Activated CD8-positive, alpha-beta T cell treated with anti-CD3 and anti-CD28 coated beads for 36 hours (primary cell): Measurements from ENCODE around the gene PRKN. TPM values are rescaled to one million over a fixed set of nuclear protein-coding genes. Genes with fewer than 3 reads are reported as not detected.

Source experiments
- ATAC-seq: fragments of 200-7000 bp; cut with Tn5 transposase; one replicate; pipeline ENCODE4 v1.10.0; 2021; ENCODE audit warnings: mild to moderate bottlenecking, moderate library complexity
- CTCF ChIA-PET: fragments of 350-600 bp; sonication (Branson Sonifier 250); formaldehyde crosslinking; loops from one replicate; lab custom pipeline; 2021; ENCODE audit warnings: antibody characterized with exemption; lab: Charles Lee
- POLR2A ChIA-PET: fragments of 350-600 bp; sonication (Branson Sonifier 250); formaldehyde crosslinking; loops from one replicate; lab custom pipeline; 2021; ENCODE audit warnings: antibody characterized with exemption; lab: Charles Lee
- DNase-seq: peaks from one replicate; pipeline ENCODE4 v3.0.0-alpha.2; 2020
- H3K27ac Mint-ChIP-seq: one replicate; pipeline ENCODE4 v1.8.0; 2021; ENCODE audit warnings: mild to moderate bottlenecking, mixed read lengths
- H3K27me3 Mint-ChIP-seq: one replicate; pipeline ENCODE4 v1.8.0; 2021; ENCODE audit warnings: mixed read lengths
- H3K36me3 Mint-ChIP-seq: one replicate; pipeline ENCODE4 v1.8.0; 2021; ENCODE audit warnings: low read depth, mixed read lengths
- H3K4me1 Mint-ChIP-seq: one replicate; pipeline ENCODE4 v1.8.0; 2021; ENCODE audit warnings: low read depth, mixed read lengths
- H3K4me3 Mint-ChIP-seq: one replicate; pipeline ENCODE4 v1.8.0; 2021; ENCODE audit warnings: mild to moderate bottlenecking, moderate library complexity, mixed read lengths
- H3K9me3 Mint-ChIP-seq: one replicate; pipeline ENCODE4 v1.8.0; 2021; ENCODE audit warnings: mixed read lengths
- intact Hi-C: fragments of 100-400 bp; cut with micrococcal nuclease; formaldehyde crosslinking; loops from one replicate; pipeline ENCODE4 v1.10.0; 2022
- total RNA-seq, 2 experiments: library from RNA; stranded (reverse); gene quantifications; one replicate each; pipeline ENCODE4 v1.2.3, GENCODE V29; 2021
- TF ChIP-seq, protein P1 (sequence below): fragments of 200-600 bp; IDR thresholded peaks from one replicate; pipeline ENCODE4 v1.8.0; 2022; ENCODE audit warnings: antibody characterized with exemption, mild to moderate bottlenecking

Gene PRKN
- total RNA-seq, 2 experiments from 2014 or later = 1.2 to 1.4 TPM

DNA sequence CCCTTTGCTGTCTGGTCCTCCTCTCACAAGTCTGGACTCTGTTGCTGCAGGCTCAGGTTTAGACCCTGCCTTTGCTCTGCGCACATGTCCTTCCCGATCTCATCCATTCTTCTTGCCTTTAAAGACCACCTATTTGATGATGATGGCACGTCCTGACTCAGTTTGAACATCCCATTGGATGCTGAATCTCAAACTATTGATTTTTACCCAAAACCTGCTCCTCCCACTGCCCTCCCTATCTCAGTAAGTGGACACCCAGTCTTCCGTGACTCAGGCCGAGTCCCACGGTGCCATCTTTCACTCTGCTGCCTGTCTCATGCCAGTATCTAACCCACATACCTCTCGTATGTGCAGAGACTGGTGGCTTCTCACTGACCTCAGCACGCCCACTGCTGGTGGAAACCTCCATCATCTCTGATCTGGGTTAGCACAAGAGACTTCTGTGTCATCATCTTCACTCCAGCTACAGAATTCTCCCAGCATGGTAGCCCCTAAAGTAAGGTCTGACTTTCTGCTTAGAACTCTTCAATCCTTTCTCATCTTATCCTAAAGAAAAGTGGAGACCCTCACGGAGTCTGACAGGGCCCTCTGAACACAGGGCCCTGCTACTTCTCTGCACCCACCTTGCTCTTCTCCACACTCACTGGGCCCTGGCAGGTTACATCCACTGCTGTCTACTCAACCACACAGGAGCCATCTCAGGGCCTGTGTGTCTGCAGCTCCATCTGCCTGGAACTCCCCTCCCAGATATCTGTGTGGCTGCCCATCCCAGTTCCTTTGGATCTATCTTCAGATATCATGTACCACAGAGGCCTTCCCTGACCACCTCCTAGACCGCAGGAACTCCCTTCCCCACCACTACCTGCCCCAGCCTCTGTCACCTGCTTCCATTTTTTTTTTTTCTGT is 1066.6 kb downstream of the PRKN start:
- peaks cover 5% of the 10 kb centered on the region for H3K9me3 Mint-ChIP-seq
- POLR2A ChIA-PET = no interaction called here
- no peak overlapping the region for H3K27ac Mint-ChIP-seq
- no peaks in the 10 kb centered on the region for H3K36me3 Mint-ChIP-seq
- no peaks in the 10 kb centered on the region for H3K27me3 Mint-ChIP-seq
- CTCF ChIA-PET = no interaction called here
- ATAC-seq (no peak), DNase-seq (peak; percentile 19)
- H3K4me1 Mint-ChIP-seq = no peaks in the 10 kb centered on the region
- intact Hi-C loops = no loop called here
- TF ChIP-seq, protein P1, sequence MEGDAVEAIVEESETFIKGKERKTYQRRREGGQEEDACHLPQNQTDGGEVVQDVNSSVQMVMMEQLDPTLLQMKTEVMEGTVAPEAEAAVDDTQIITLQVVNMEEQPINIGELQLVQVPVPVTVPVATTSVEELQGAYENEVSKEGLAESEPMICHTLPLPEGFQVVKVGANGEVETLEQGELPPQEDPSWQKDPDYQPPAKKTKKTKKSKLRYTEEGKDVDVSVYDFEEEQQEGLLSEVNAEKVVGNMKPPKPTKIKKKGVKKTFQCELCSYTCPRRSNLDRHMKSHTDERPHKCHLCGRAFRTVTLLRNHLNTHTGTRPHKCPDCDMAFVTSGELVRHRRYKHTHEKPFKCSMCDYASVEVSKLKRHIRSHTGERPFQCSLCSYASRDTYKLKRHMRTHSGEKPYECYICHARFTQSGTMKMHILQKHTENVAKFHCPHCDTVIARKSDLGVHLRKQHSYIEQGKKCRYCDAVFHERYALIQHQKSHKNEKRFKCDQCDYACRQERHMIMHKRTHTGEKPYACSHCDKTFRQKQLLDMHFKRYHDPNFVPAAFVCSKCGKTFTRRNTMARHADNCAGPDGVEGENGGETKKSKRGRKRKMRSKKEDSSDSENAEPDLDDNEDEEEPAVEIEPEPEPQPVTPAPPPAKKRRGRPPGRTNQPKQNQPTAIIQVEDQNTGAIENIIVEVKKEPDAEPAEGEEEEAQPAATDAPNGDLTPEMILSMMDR = no peak
- H3K4me3 Mint-ChIP-seq = no peak overlapping the region

DNA sequence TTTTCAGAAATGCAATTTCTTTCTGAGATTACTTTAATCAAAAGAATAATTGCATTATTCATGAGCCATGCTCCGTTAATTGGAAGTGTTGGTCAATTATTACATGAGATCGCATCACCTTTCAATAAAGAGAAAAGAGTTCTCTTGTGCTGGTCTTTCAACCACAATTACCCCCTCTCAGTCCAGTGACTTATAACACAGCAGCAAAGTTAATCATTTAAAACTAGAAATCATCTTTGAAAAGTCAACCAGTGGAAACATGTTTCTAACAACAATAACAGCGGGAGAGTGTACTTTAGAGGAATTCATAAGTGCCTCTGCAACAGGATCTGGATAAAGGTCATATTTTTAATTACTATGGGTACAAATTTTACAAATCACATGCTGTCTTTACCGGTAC is 1069.4 kb downstream of the PRKN start:
- Mint-ChIP-seq H3K27me3 (no peaks in the 10 kb centered on the region), H3K36me3 (no peaks in the 10 kb centered on the region), H3K4me3 (no peak overlapping the region), H3K4me1 (no peaks in the 10 kb centered on the region), H3K9me3 (peaks cover 5% of the 10 kb centered on the region), H3K27ac (no peak overlapping the region)
- intact Hi-C loops = no loop called here
- TF ChIP-seq, protein P1 = no peak
- ChIA-PET CTCF (no interaction called here), POLR2A (no interaction called here)
- DNase-seq (no peak), ATAC-seq (no peak)

DNA sequence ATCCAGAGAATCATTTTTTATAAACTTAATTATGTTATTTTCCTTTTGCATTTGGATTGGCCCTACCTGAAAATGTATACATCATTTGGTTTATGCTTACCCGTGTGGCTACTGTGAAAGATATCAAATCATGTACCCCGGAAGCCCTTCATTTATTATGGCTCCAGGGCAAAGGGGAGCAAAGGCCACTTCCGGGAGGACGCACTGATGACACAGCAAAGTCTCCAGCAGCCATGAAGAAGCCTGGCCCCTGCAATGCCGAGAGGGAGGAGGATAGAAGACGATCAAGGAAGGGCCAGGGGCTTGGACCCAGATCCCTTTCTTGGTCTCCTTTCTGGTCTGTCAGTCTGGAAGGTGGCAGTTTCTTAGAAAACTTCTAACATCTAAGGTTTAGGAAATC is 1073.4 kb downstream of the PRKN start:
- intact Hi-C loops = no loop called here
- ATAC-seq (no peak), DNase-seq (no peak)
- Mint-ChIP-seq H3K9me3 (no peaks in the 10 kb centered on the region), H3K36me3 (no peaks in the 10 kb centered on the region), H3K27me3 (no peaks in the 10 kb centered on the region), H3K4me1 (no peaks in the 10 kb centered on the region), H3K27ac (no peak overlapping the region), H3K4me3 (no peak overlapping the region)
- POLR2A ChIA-PET = no interaction called here
- TF ChIP-seq, protein P1 = no peak
- CTCF ChIA-PET = no interaction called here

DNA sequence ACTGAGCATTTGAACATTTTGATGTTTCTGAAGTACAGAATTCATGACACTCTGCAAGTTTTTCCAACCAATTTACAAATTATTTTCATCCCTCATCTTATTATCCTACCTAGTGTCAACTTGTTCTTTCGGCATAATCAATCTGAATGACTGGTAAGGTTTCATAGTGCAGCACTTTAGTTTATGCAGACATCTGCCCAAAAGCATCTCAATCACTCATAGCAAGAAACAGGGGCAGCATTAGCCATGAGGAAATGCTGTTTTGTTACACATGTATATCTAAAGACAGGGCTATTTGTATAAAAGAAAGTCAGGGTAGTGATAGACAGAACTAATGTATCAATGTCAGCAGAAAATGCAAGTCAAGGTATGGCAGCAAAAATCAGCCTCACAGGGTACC is 1075.6 kb downstream of the PRKN start:
- Mint-ChIP-seq H3K36me3 (no peaks in the 10 kb centered on the region), H3K4me1 (no peaks in the 10 kb centered on the region), H3K4me3 (no peak overlapping the region), H3K27me3 (no peaks in the 10 kb centered on the region), H3K9me3 (no peaks in the 10 kb centered on the region), H3K27ac (no peak overlapping the region)
- POLR2A ChIA-PET = no interaction called here
- TF ChIP-seq, protein P1 = no peak
- DNase-seq (no peak), ATAC-seq (no peak)
- CTCF ChIA-PET = no interaction called here
- intact Hi-C loops = no loop called here

DNA sequence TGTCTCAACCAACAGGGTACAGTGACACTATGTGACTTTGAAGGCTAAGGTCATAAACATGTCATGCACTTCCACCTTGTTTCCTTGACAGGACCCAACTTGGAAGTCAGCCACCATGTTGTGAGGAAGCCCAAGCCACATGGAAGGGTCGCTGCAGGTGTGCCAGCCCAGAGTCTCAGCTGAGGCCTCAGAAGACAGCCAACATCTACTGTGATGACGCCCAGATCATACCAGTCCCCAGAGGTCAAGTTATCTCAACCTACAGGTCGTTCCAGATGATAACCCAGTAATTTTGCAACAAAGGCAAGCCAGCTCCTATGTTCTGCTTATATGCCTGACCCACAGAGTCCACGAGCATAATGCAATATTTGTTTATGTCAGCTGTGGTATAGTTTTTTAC is 1077.7 kb downstream of the PRKN start:
- ATAC-seq = no peak
- ChIA-PET CTCF (no interaction called here), POLR2A (no interaction called here)
- Mint-ChIP-seq H3K4me3 (no peak overlapping the region), H3K36me3 (no peaks in the 10 kb centered on the region), H3K9me3 (no peaks in the 10 kb centered on the region), H3K27me3 (no peaks in the 10 kb centered on the region), H3K27ac (no peak overlapping the region), H3K4me1 (no peaks in the 10 kb centered on the region)
- no peak for DNase-seq
- TF ChIP-seq, protein P1 = no peak
- intact Hi-C loops = no loop called here
